ENCODE data around the gene DNAH6.

Gene DNAH6

GRCh38 chr2:84701880-84702279, 185.6 kb downstream of the DNAH6 start:
- no peak for DNase-seq

- no peak for DNase-seq
Measured at GRCh38 chr2:84702941-84703340, 186.6 kb downstream of the DNAH6 start.

DNA sequence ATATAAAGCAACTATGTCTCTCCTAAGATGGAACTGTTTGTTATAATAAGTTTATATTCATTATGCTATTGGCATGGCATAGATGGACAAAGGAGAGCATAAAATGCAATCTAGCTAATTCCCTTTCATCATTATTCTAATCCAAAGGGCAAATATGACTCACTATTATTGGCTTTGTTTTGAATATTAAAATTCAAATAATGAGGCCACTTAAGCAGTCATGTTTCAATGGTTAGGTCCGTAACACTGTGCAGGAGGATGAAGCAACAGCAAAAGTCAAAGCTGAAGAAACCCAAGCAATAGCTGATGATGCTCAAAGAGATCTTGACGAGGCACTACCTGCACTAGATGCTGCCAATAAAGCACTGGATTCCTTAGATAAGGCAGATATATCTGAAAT, 187.5 kb downstream of the DNAH6 start:
- DNase-seq = no peak

DNA sequence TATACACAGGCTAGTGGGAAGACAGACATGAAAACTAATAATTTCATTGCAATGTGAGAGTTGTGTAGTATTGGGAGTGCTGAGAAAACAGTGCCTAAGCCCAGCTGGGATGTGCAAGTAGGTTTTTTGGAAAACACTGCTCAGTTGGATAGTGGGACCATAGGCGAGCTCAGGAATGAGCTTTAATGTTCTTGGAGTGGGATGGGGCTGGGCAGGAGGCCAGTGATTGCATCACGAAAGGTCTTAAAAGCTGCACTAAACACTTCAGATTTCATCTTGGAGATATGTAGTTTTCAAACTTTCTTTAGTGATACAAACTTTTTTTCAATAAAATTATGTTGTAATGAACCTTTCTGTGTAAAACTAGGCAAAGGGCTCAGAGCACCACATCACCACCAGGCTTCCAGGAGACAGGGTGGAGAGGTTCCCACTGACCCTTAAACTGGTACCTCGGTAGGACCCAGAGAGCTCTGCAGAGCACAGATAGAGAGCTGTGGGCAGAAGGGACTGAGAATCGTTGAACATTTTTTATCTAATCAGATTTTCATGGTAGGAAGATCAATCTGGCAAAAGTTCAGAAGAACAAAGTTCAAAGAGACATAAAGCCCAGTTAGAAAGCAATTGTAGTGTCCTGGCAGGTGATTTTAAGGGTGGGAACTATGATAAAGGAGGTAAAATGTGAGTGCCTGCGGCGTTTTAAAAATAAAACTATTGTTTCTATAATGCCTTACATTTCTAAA, 188.4 kb downstream of the DNAH6 start:
- no peak for DNase-seq

DNA sequence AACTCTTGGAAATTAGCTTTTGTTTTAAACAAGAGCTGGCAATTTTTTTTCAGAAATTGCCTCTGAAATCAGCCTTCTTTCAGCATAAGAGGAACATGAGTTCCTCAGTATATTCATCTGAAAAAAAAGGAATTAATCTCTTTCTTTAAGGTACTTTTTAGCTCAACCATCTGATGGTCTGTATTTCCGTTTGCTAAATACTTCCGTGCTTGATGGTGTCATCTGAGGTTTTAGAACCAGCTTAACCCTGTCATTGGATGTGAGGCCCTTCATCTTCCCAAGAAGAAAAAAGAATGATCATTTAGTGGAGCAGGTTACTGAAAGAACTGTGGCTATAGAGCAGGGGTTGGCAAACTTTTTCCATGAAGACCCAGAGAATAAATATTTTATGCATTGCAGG, 189.6 kb downstream of the DNAH6 start:
- DNase-seq = no peak

DNA sequence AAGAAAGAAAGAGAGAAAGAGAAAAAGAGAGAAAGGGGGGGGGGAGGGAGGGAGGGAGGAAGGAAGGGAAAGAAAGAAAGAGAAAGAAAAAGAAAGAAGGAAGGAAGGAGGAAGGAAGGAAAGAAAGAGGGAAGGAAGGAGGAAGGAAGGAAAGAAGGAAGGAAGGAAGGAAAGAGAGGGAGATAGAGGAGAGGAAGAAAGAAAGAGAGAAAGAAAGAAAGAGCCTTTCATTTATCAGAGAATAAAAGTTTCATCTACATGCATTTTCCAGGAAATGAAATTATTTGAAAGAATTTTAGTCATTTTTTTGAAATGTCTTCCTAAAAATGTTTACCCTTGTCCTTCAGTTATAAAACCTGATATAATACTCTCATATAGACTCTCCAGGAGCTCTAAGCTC, 192.1 kb downstream of the DNAH6 start:
- DNase-seq = no peak

DNA sequence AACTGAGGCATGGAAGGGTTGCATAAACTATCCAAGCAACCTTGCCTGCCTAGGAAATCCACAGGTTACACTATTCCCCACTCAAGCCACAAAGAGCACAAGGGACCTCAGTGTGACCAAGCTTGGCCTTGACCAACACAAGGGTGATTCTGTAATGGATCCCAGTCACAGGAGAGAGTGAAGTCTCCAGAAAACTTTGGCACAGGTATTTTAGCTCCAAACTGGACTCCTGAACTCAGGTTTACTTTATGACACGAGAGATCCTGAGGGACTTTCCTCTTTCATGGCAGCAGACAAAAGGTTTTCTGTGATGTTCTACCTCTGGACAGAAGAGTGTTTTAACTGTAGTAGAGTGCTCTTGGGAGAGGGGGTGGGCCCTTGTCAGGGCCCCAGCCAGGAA, 195.4 kb downstream of the DNAH6 start:
- no peak for DNase-seq

GRCh38 chr2:84713441-84713840, 197.1 kb downstream of the DNAH6 start:
- DNase-seq = no peak

GRCh38 chr2:84716564-84716963, 200.3 kb downstream of the DNAH6 start:
- no peak for DNase-seq

DNA sequence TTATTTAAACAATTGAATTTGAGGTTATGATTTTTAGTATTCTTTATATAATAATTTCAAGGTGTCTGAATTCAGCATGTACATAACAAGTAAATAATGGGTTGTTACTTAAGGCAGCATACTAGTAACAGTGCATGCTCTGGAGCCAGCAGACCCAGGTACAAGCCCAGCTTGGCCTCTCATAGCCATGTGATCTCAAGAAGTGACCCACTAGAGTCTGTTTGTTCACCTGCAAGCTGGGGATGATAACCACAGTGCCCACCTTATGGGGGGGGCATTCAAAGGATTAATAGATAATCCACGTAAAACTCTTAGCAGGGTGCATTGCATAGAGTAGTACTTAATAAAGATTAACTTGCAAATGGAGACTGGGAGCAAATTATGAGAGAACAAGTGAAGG, 201.0 kb downstream of the DNAH6 start:
- DNase-seq = no peak

DNA sequence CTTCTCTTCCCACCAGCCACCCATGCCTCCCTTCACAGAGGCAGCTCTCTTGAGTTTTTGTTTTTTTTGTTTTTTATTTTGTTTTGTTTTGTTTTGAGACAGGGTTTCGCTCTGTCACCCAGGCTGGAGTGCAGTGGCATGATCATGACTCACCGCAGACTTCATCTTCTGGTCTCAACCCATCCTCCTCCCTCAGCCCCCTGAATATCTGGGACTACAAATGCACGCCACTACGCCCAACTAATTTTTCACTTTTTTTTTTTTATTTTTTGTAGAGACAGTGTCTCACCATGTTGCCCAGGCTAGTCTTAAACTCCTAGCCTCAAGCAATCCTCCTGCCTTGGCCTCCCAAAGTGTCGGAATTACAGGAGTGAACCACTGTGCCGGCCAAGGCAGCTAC, 203.1 kb downstream of the DNAH6 start:
- DNase-seq = no peak

DNA sequence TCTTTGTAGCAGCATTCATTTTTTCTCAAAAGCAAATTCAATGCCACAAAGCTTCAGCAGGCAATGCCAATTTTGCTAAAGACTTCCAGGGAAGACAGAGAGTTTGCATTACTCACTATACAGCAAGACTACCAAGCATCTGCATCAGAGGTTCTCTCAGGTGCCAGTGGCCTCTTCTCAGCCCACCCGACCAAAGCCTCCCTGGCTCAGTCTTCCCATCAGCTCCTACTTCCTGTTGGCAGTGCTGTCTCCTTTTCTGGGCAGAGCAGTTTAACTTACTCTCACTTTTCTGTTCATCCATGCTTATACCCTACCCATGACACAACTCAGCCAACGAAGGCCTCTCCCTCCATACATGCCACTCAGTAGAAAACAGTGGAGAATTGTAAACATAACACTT, 207.5 kb downstream of the DNAH6 start:
- no peak for DNase-seq

DNA sequence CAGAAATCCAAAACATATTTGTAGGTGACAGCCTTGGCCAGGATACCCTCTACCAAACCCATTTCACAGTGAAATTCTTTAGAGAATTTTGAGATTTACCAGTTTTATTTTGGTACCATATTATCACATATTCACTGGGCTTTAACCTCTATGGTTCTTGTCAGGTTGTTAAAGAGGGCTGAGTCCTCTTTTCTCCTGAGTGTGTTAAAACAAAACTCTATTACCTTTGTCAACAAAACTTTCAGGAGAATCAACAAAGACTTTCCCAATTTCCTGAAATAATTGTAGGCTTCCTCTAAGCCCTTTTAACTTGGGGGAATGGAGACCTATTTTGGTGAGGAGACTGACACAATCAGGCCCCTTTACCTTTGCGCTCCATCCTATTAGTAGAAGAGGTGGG, 209.4 kb downstream of the DNAH6 start:
- no peak for DNase-seq

GRCh38 chr2:84727315-84727714, 211.0 kb downstream of the DNAH6 start:
- no peak for DNase-seq

GRCh38 chr2:84729224-84729623, 212.9 kb downstream of the DNAH6 start:
- DNase-seq = no peak

- no peak for DNase-seq
Measured at GRCh38 chr2:84731185-84731584, 214.9 kb downstream of the DNAH6 start.

DNA sequence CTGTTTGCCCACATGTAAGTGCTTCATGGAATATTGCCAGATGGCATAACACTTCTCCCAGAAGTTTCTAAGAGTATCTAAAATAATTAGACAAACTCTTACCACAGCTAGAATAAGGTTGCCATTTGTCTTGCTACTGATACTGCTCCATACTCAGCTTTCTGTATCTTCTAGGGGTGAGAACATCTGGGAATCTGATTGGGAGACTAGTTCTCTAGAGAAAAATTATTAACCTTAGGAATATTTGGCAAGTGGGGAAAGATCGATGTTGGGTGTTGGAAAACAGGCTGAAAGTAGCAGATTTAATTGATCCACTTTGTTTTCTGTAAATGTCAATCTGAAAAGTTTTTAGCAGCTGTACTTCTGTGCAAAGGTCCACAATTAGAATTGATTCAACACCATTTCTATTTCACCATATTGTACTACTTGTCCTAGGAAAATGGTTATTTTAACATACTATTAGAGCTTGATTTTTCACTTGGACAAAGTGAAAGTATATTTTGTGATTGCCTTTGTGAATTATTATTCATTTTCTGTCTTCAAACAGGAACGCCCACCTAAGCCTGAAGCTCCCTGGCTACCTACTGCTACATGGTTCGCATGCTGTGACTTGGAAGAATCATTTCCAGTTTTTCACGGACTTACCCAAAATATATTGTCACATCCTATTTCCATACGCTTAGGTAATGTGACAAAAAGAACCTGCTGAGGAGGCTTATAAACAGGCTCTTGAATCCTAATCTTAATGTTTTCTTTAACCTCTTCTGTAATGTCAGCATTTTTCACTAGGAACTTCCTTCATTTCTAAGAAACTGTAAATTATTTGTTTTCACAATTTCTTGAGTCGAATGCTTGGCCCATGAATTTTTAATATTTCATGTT, 216.8 kb downstream of the DNAH6 start:
- no peak for DNase-seq

DNA sequence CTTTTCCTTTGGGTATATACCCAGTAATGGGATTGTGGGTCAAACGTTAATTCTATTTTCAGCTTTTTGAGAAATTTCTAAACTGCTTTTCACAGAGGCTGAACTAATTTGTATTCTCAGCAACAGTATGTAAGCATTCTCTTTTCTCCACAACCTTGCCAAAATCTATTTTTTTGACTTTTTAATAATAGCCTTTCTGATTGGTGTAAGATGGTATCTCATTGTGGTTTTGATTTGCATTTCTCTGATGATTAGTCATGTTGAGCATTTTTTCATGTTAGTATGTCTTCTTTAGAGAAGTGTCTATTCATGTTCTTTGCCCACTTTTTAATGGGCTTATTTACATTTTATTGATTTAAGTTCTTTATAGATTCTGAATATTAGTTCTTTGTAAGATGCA, 219.1 kb downstream of the DNAH6 start:
- DNase-seq = no peak

- peak; percentile 68 to 69 for DNase-seq
Measured at GRCh38 chr2:84741182-84741822, 225.0 kb downstream of the DNAH6 start.

- no peak for DNase-seq
Measured at GRCh38 chr2:84748341-84748740, 232.0 kb downstream of the DNAH6 start.

DNA sequence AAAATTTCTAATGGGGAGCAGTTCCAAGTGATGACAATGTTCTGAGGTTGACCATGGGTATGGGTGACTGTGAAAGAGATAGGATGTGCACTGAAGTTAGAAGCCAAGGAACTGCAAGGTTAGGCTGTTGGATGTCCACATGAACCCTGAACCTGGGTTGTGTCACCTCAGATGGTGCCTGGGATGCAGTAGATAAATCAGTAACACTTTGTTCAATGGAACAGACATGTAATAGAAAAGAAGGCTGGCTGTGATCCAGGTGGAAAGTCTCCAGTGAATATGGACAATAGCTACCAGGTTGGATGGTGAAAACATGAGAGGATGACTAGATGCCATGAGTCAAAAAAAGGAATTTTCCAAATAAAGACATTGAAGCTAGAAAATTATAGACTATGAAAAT, 233.1 kb downstream of the DNAH6 start:
- DNase-seq = no peak

DNA sequence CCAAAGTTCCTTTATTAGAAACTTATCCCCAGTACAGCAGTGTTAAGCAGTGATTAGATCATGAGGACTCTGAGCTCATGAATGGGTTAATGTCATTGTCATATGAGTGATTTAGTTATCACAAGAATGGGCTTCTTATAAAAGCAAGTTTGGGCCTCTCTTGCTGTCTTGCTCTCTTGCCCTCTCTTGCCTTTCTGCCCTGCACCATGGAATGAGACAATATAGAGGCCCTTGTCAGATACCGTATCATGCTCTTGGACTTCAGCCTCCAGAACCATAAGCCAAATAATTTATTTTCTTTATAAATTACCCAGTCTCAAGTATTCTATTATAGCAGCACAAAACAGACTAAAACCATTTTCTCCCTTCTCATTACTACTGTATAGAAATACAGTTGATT, 238.8 kb downstream of the DNAH6 start:
- DNase-seq = no peak

GRCh38 chr2:84757648-84758047, 241.3 kb downstream of the DNAH6 start:
- DNase-seq = no peak

GRCh38 chr2:84766791-84767190, 250.5 kb downstream of the DNAH6 start:
- no peak for DNase-seq

Data from CD4-positive, alpha-beta T cell treated with Interleukin-4 for 1 hour (primary cell).